Colonic mucosa (tissue), 4 donors: ENCODE results near the gene SPCS3. TPM values are rescaled to one million over a fixed set of nuclear protein-coding genes. Genes with fewer than 3 reads are reported as not detected.
"Not testable (repeated sequence)": the region's sequence is repeated elsewhere in the genome, so short reads cannot be mapped to it uniquely, and the experiment has no call there.

Experiments used
- DNase-seq: peaks from one replicate; pipeline ENCODE4 v3.0.0-alpha.2; 2020
- H3K27ac ChIP-seq: fragments of 200-600 bp; one replicate; pipeline ENCODE4 v1.8.0; 2021
- H3K27me3 ChIP-seq: fragments of 200-600 bp; one replicate; pipeline ENCODE4 v1.8.0; 2021
- H3K36me3 ChIP-seq: fragments of 200-600 bp; one replicate; pipeline ENCODE4 v1.8.0; 2021
- H3K4me1 ChIP-seq: fragments of 200-600 bp; one replicate; pipeline ENCODE4 v1.8.0; 2021; ENCODE audit warnings: mild to moderate bottlenecking
- H3K4me3 ChIP-seq: fragments of 200-600 bp; one replicate; pipeline ENCODE4 v1.8.0; 2021
- H3K9ac ChIP-seq, 2 donors: one replicate each; pipeline ENCODE4 v1.7.0; 2013; ENCODE audit warnings: control low read depth in 2 of 2, low read depth in 2 of 2, low read length in 2 of 2
- H3K9me3 ChIP-seq: fragments of 200-600 bp; one replicate; pipeline ENCODE4 v1.8.0; 2021
- intact Hi-C: fragments of 100-400 bp; cut with DNase I; formaldehyde crosslinking; loops from one replicate; pipeline ENCODE4 v1.14.1; 2022
- total RNA-seq, 2 donors: library from RNA; stranded (reverse); fragmentation: NEBNext Ultra II Directional in 1 of 2; extraction: Animal tissue kit (Norgen Biotek cat#: 25700) in 1 of 2; gene quantifications; one replicate each; pipeline ENCODE4 v1.2.1, GENCODE V29; 2021
- TF ChIP-seq, protein P1 (sequence below): fragments of 200-600 bp; IDR thresholded peaks from one replicate; pipeline ENCODE4 v1.8.0; 2022; ENCODE audit warnings: antibody characterized with exemption, mild to moderate bottlenecking
- donor health status: healthy.
- donor health status: DM: no; HTN: no; CAD: no.
- donor health status: DM: no; HTN: no; CAD: no.

Gene SPCS3
- total RNA-seq, 2 donors from 2014 or later = 116 to 147 TPM

- Histone ChIP-seq H3K4me1 (no peaks in the 10 kb centered on the region), H3K27ac (no peak overlapping the region), H3K36me3 (no peaks in the 10 kb centered on the region), H3K9me3 (no peaks in the 10 kb centered on the region), H3K9ac (no peak overlapping the region), H3K4me3 (no peak overlapping the region), H3K27me3 (no peaks in the 10 kb centered on the region)
- TF ChIP-seq, protein P1, sequence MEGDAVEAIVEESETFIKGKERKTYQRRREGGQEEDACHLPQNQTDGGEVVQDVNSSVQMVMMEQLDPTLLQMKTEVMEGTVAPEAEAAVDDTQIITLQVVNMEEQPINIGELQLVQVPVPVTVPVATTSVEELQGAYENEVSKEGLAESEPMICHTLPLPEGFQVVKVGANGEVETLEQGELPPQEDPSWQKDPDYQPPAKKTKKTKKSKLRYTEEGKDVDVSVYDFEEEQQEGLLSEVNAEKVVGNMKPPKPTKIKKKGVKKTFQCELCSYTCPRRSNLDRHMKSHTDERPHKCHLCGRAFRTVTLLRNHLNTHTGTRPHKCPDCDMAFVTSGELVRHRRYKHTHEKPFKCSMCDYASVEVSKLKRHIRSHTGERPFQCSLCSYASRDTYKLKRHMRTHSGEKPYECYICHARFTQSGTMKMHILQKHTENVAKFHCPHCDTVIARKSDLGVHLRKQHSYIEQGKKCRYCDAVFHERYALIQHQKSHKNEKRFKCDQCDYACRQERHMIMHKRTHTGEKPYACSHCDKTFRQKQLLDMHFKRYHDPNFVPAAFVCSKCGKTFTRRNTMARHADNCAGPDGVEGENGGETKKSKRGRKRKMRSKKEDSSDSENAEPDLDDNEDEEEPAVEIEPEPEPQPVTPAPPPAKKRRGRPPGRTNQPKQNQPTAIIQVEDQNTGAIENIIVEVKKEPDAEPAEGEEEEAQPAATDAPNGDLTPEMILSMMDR = no peak
- no peak for DNase-seq
- intact Hi-C loops = no loop called here
These were observed 45.3 kb upstream of the SPCS3 start for GRCh38 chr4:176274441-176274840.

DNA sequence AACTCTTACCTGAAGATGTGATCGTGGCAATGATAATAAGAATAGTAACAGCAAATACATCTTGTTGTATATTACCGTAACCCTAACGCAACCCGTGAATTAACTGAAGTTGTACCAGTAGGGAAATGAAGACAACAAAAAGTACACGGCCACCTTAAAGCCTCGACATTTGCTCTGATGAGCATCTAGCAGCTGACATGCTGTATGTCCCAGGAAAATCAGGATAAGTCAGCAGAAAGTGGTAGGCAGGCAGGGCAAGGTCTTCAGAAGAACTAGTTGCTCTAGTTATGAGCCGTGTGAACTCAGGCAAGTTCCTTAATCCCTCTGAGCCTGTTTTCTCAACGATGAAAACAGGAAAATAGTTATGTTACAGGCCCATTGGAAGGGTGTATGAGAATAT lies 43.1 kb upstream of the SPCS3 start:
- Histone ChIP-seq H3K27me3 (no peaks in the 10 kb centered on the region), H3K27ac (no peak overlapping the region), H3K4me1 (no peaks in the 10 kb centered on the region), H3K9ac (no peak overlapping the region), H3K4me3 (no peak overlapping the region), H3K9me3 (no peaks in the 10 kb centered on the region), H3K36me3 (no peaks in the 10 kb centered on the region)
- intact Hi-C loops = loop anchor here (5.0 kb wide), 1 partner anchor 124 kb away; no protein-coding TSS in a partner anchor
- no peak for DNase-seq
- TF ChIP-seq, protein P1 = no peak

- H3K9me3 ChIP-seq = no peaks in the 10 kb centered on the region
- no peak overlapping the region for H3K9ac ChIP-seq
- intact Hi-C loops = loop anchor here (5.0 kb wide), 1 partner anchor 125 kb away; no protein-coding TSS in a partner anchor
- peak; percentile 34 for DNase-seq
- H3K27ac ChIP-seq = no peak overlapping the region
- TF ChIP-seq, protein P1 = no peak
- H3K27me3 ChIP-seq = no peaks in the 10 kb centered on the region
- no peaks in the 10 kb centered on the region for H3K4me1 ChIP-seq
- H3K4me3 ChIP-seq = no peak overlapping the region
- no peaks in the 10 kb centered on the region for H3K36me3 ChIP-seq
These were observed 42.4 kb upstream of the SPCS3 start for GRCh38 chr4:176277162-176277904.

GRCh38 chr4:176279560-176279959 lies 40.2 kb upstream of the SPCS3 start:
- H3K9ac ChIP-seq, H3K9me3 ChIP-seq, DNase-seq, H3K27ac ChIP-seq, H3K36me3 ChIP-seq, H3K27me3 ChIP-seq, H3K4me1 ChIP-seq, H3K4me3 ChIP-seq: not testable (repeated sequence)
- intact Hi-C loops = loop anchor here (5.0 kb wide), 1 partner anchor 127 kb away; no protein-coding TSS in a partner anchor

- H3K4me3 ChIP-seq = no peak overlapping the region
- no peaks in the 10 kb centered on the region for H3K9me3 ChIP-seq
- no peak overlapping the region for H3K9ac ChIP-seq
- H3K27ac ChIP-seq = no peak overlapping the region
- H3K27me3 ChIP-seq = no peaks in the 10 kb centered on the region
- DNase-seq = no peak
- intact Hi-C loops = no loop called here
- no peaks in the 10 kb centered on the region for H3K36me3 ChIP-seq
- TF ChIP-seq, protein P1 = no peak
- no peaks in the 10 kb centered on the region for H3K4me1 ChIP-seq
These were observed 33.0 kb upstream of the SPCS3 start for GRCh38 chr4:176286728-176287127.

GRCh38 chr4:176287546-176287945 lies 32.2 kb upstream of the SPCS3 start:
- TF ChIP-seq, protein P1 = no peak
- Histone ChIP-seq H3K9me3 (no peaks in the 10 kb centered on the region), H3K27ac (no peak overlapping the region), H3K36me3 (no peaks in the 10 kb centered on the region), H3K27me3 (no peaks in the 10 kb centered on the region), H3K4me3 (no peak overlapping the region), H3K4me1 (no peaks in the 10 kb centered on the region), H3K9ac (no peak overlapping the region)
- no peak for DNase-seq
- intact Hi-C loops = no loop called here
